GM20000 (cell line): ENCODE data around the gene KCNK10.

Source experiments
- DNase-seq: peaks from one replicate; pipeline ENCODE4 v3.0.0; 2012; ENCODE audit warnings: low spot score
- CTCF ChIP-seq: IDR thresholded peaks from 2 replicates; pipeline ENCODE4 v1.5.1; 2012; ENCODE audit warnings: mild to moderate bottlenecking, control low read depth; ENCODE audit errors: extremely low read depth, missing control alignments

The KCNK10 gene

GRCh38 chr14:88305528-88306322 is 17.3 kb downstream of the KCNK10 start:
- no peak for TF ChIP-seq CTCF
- no peak for DNase-seq

GRCh38 chr14:88303041-88303440 is 20.0 kb downstream of the KCNK10 start:
- no peak for TF ChIP-seq CTCF
- DNase-seq, result no peak

- no peak for TF ChIP-seq CTCF
- no peak for DNase-seq
These were observed 21.7 kb downstream of the KCNK10 start for GRCh38 chr14:88301381-88301780.

- TF ChIP-seq CTCF, result no peak
- DNase-seq, result no peak
These were observed 22.3 kb downstream of the KCNK10 start for GRCh38 chr14:88300817-88301216.

- TF ChIP-seq CTCF, result no peak
- no peak for DNase-seq
These were observed 23.1 kb downstream of the KCNK10 start for GRCh38 chr14:88299865-88300530.

GRCh38 chr14:88297306-88297705 is 25.8 kb downstream of the KCNK10 start:
- TF ChIP-seq CTCF, result no peak
- DNase-seq, result no peak

GRCh38 chr14:88296351-88296750 is 26.7 kb downstream of the KCNK10 start:
- no peak for DNase-seq
- no peak for TF ChIP-seq CTCF
